Measurements from ENCODE around the gene EYS. TPM values are rescaled to one million over a fixed set of nuclear protein-coding genes. Genes with fewer than 3 reads are reported as not detected.

The EYS gene
- total RNA-seq, 1 experiment from 2014 or later, result not detected

DNA sequence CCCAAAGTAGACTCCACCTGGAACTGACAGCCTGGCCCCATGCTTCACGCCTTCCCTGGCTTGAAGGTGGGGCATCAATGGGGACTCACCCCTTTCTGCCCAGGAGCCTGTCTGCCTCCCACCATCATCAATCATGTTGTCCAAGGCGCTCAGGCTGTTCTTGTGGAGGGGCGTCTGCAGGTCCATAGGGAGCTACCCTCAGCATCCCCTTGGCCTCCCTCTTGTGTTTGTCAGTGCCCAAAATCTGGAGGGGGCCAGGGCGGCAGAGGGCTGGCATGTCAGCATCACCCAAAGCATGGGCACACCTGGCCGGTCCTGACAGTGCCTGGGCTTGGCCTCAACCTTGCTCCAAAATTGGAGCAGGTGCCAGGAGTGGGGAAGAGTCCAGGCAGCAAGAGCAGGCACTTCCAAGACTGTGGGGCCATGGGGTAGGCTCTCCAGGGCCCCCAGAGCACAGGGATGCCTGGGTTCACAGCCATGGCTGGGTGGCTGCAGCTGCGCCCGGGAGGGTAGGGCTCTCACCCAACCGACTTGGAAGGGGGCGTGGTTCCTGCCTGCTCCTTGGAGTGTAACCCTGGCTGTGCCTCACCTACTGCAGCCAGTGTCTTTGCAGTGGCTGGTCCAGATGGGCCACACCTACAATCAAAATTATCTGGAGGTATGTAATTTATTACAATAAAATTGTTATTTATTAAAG lies 903.4 kb downstream of the EYS start:
- no peak for DNase-seq
- WGBS (ENCODE audit: extremely low coverage, insufficient read length, low lambda C conversion rate), result no CpG with 5 or more reads among the region's 9 CpGs
- H3K4me2 ChIP-seq (ENCODE audit: insufficient read depth, insufficient read length, low read length), result no peak overlapping the region
- H2BK120ac ChIP-seq (ENCODE audit: low read depth, low read length, poor library complexity, severe bottlenecking), result no peak overlapping the region
- H4K91ac ChIP-seq (ENCODE audit: insufficient read length, low read depth, low read length), result no peak overlapping the region
- no peak overlapping the region for H4K8ac ChIP-seq (replicated peaks; ENCODE audit: insufficient read length, low read depth, low read length)
- H3K56ac ChIP-seq (ENCODE audit: insufficient read length, low read depth, low read length), result no peak overlapping the region
- no peak overlapping the region for H3K9ac ChIP-seq (ENCODE audit: extremely low read depth, insufficient read length, low read length)
- no peaks in the 10 kb centered on the region for H3K27me3 ChIP-seq (ENCODE audit: insufficient read depth, low read length)
- no peaks in the 10 kb centered on the region for H3K79me1 ChIP-seq (ENCODE audit: insufficient read depth, low read depth, low read length, poor library complexity, severe bottlenecking)
- no peak overlapping the region for H3K18ac ChIP-seq (ENCODE audit: insufficient read length, low read depth, low read length)
- H3K27me3 Mint-ChIP-seq (ENCODE audit: low read depth), result no peaks in the 10 kb centered on the region
- no peak overlapping the region for H3K27ac Mint-ChIP-seq
- no peak overlapping the region for H3K27ac ChIP-seq (ENCODE audit: insufficient read length, low read depth, low read length)
- no peak overlapping the region for H3K4ac ChIP-seq (ENCODE audit: low read depth, low read length)
- no peak overlapping the region for H2BK15ac ChIP-seq (ENCODE audit: low read depth, low read length)
- H3K23ac ChIP-seq (ENCODE audit: insufficient read length, low read depth, low read length), result no peak overlapping the region
- H3K4me1 ChIP-seq (ENCODE audit: insufficient read depth, low read length), result no peaks in the 10 kb centered on the region
- H3K79me2 ChIP-seq (ENCODE audit: insufficient read depth, low read length), result no peaks in the 10 kb centered on the region
- H3K23me2 ChIP-seq (ENCODE audit: insufficient read length, low read depth, low read length, poor library complexity, severe bottlenecking), result no peaks in the 10 kb centered on the region
- no peak overlapping the region for H3K4me3 Mint-ChIP-seq
- peak overlapping the region; percentile 30 for H4K5ac ChIP-seq (ENCODE audit: insufficient read length, low read depth, low read length)
- H2BK20ac ChIP-seq (ENCODE audit: low read depth, low read length, poor library complexity, severe bottlenecking), result no peak overlapping the region
- H3K9me3 Mint-ChIP-seq, result peaks cover 0 to 3% of the 10 kb centered on the region in 2 experiments; a peak in 3 of 5 replicates
- no peaks in the 10 kb centered on the region for H3K4me1 Mint-ChIP-seq
- H3K36me3 Mint-ChIP-seq (ENCODE audit: insufficient read depth in 1 of 3, low read depth in 3 of 3), result no peaks in the 10 kb centered on the region
- TF ChIP-seq, protein P1, sequence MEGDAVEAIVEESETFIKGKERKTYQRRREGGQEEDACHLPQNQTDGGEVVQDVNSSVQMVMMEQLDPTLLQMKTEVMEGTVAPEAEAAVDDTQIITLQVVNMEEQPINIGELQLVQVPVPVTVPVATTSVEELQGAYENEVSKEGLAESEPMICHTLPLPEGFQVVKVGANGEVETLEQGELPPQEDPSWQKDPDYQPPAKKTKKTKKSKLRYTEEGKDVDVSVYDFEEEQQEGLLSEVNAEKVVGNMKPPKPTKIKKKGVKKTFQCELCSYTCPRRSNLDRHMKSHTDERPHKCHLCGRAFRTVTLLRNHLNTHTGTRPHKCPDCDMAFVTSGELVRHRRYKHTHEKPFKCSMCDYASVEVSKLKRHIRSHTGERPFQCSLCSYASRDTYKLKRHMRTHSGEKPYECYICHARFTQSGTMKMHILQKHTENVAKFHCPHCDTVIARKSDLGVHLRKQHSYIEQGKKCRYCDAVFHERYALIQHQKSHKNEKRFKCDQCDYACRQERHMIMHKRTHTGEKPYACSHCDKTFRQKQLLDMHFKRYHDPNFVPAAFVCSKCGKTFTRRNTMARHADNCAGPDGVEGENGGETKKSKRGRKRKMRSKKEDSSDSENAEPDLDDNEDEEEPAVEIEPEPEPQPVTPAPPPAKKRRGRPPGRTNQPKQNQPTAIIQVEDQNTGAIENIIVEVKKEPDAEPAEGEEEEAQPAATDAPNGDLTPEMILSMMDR (conservative IDR thresholded peaks at IDR 0.05), result no peak
- H2AFZ ChIP-seq (ENCODE audit: low read length), result no peak overlapping the region
- H2AK5ac ChIP-seq (ENCODE audit: insufficient read length, low read length), result no peak overlapping the region
- H3T11ph ChIP-seq (ENCODE audit: low read length), result no peak overlapping the region
- H2BK12ac ChIP-seq (ENCODE audit: insufficient read length, low read depth, low read length), result no peak overlapping the region
- H3K14ac ChIP-seq (ENCODE audit: insufficient read depth, low read length), result no peak overlapping the region
- no peaks in the 10 kb centered on the region for H3K9me3 ChIP-seq (ENCODE audit: control insufficient read depth, low read depth, low read length)
- H4K20me1 ChIP-seq (ENCODE audit: control insufficient read depth, insufficient read depth, insufficient read length), result no peaks in the 10 kb centered on the region
- no peak overlapping the region for H2BK5ac ChIP-seq (ENCODE audit: insufficient read length, low read length)
